ENCODE results near the gene PLCB2. TPM values are rescaled to one million over a fixed set of nuclear protein-coding genes. Genes with fewer than 3 reads are reported as not detected.

Gene PLCB2
- total RNA-seq, 1 donor from 2014 or later = 8.7 TPM

DNA sequence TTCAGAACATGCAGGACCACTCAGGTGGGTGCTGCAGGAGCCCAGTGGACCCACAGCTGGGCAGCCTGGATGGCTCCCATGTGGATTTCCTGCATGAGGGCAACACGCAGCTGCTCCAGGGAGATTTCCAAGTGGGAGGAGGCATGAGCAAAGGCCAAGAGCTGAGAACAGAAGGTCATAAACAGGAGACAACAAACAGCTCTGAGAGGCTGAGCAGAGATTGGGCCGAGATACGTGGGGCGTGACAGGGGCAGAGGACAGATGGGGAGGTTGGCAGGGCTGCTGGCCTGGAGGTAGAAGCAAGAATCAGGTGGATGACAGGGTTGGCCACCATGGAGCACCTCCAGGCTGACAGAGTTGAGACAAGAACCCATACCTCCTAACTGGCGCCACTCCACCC lies 46.0 kb upstream of the PLCB2 start:
- Mint-ChIP-seq H3K36me3 (ENCODE audit: low read depth) (no peaks in the 10 kb centered on the region), H3K4me3 (no peak overlapping the region), H3K9me3 (no peaks in the 10 kb centered on the region), H3K4me1 (peaks cover 34% of the 10 kb centered on the region), H3K27me3 (ENCODE audit: low read depth) (no peaks in the 10 kb centered on the region), H3K27ac (ENCODE audit: unreplicated experiment) (no peak overlapping the region)
- TF ChIP-seq, protein P1, sequence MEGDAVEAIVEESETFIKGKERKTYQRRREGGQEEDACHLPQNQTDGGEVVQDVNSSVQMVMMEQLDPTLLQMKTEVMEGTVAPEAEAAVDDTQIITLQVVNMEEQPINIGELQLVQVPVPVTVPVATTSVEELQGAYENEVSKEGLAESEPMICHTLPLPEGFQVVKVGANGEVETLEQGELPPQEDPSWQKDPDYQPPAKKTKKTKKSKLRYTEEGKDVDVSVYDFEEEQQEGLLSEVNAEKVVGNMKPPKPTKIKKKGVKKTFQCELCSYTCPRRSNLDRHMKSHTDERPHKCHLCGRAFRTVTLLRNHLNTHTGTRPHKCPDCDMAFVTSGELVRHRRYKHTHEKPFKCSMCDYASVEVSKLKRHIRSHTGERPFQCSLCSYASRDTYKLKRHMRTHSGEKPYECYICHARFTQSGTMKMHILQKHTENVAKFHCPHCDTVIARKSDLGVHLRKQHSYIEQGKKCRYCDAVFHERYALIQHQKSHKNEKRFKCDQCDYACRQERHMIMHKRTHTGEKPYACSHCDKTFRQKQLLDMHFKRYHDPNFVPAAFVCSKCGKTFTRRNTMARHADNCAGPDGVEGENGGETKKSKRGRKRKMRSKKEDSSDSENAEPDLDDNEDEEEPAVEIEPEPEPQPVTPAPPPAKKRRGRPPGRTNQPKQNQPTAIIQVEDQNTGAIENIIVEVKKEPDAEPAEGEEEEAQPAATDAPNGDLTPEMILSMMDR (conservative IDR thresholded peaks at IDR 0.05) = no peak
- no peak for DNase-seq (ENCODE audit: low read depth, low spot score)

DNA sequence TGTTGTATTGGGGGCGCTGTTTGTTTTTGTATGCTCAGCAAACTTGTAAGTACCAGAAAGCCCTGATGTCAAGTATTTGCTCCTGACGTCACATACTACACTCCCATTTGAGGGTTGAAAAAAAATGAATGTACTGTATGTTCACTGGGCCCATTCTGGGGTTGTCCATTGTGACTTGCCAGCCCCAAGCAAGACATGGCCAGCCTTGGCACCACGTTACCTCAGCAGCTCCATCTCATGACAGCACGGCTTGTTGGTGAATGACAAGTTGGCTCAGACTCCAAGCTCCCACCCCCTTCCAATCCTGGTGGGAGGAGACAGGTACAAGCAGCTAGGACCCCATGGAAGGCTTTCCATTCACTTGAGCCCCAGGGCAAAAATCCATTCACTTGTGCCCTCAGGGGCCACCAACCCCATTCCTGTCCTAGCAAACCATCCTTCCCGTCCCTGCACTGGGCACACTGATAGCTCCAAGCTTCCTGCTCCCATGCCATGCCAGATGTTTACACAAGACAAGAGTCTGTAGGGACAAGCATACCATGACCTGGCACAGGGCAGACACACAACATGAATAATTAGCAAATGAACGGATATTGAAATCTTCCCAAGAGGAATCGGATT lies 44.7 kb upstream of the PLCB2 start:
- Mint-ChIP-seq H3K27ac (ENCODE audit: unreplicated experiment) (no peak overlapping the region), H3K27me3 (ENCODE audit: low read depth) (no peaks in the 10 kb centered on the region), H3K4me1 (peaks cover 33% of the 10 kb centered on the region), H3K9me3 (no peaks in the 10 kb centered on the region), H3K4me3 (no peak overlapping the region), H3K36me3 (ENCODE audit: low read depth) (no peaks in the 10 kb centered on the region)
- no peak for DNase-seq (ENCODE audit: low read depth, low spot score)
- TF ChIP-seq, protein P1 (conservative IDR thresholded peaks at IDR 0.05) = no peak

DNA sequence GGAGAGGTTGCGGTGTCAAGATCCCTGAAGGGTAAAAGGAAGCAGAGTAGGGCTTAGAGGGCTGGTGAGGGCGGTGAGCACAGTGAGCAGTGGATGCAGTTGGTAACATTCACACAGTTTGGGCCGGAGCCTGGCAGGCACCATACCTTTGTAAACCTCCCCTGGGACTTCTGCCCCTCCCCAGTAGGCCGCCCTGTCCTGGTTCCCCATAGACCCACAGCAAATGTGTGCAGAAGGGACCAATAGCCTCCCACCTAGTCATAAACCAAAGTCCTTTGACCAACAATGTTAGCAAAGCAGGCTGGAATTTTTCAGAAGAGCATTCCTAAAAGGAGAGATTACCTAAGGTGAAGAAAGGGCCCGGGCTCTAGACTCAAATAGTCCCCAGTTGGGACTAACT lies 41.4 kb upstream of the PLCB2 start:
- Mint-ChIP-seq H3K4me1 (peaks cover 17% of the 10 kb centered on the region), H3K36me3 (ENCODE audit: low read depth) (no peaks in the 10 kb centered on the region), H3K9me3 (no peaks in the 10 kb centered on the region), H3K4me3 (no peak overlapping the region), H3K27ac (ENCODE audit: unreplicated experiment) (no peak overlapping the region), H3K27me3 (ENCODE audit: low read depth) (no peaks in the 10 kb centered on the region)
- DNase-seq (ENCODE audit: low read depth, low spot score) = no peak
- TF ChIP-seq, protein P1 (conservative IDR thresholded peaks at IDR 0.05) = no peak

DNA sequence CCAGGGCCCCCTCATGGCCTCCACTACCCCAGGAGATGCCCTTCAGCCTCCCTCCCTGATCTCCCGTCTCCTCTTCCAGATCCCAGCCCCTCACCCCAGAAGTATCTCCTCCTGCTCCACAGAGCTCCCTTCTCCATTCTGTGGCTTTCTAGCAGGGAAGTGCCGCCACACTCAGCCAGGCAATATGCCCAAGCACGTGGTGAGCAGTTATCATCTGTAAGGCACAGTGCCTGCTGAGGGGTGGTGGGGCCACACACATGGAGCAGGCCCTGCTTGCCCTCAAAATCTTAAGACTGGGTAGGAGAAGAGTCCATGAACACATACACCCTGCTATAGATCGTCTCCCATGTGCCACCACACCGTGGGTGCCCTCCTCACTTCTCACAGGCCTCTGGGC lies 40.7 kb upstream of the PLCB2 start:
- TF ChIP-seq, protein P1 (conservative IDR thresholded peaks at IDR 0.05) = no peak
- no peak overlapping the region for H3K4me3 Mint-ChIP-seq

DNA sequence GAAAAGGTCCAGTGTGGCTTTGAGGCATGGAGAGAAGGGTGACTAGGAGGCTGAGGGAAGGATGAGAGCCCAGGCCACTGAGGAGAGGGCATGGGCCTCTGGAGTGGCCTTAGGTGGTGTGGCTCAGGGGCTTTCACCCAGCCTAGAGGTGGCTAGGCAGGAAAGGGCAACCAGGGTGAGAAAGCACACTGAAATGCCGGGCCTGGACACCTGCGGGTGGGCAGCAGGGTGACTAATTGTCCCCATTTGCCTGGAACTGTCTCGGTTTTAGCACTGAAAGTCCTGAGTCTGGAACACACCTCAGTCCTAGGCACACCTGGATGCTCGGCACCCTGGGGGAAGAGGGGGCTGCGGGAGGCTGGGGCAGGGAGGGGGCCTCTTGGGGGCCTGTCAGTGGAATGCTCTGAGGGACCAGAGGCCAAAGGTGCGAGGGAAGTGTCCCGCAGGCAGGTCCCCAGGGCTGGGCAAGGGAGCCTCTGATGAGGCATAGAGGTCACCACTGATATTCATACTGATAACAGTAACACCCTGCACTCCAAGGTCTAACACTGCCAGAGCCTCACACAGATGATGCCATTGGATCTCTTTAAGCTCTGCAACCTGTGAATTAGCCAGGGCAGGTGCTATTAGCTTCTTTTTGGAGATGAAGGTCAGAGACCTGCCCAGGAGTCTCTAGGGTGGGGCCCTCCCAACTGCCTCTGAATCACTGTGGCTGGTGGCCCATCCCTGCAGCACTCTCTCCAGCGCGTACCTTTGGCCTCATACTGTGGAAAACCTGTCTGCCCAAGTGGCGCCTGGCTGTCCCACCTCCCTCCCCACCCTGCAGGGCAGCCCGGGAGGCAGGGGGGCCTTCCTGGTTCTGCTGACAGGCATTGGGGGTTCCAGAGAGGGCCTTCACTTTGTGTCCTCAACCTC lies 40.1 kb upstream of the PLCB2 start:
- Mint-ChIP-seq H3K4me3 (no peak overlapping the region), H3K36me3 (ENCODE audit: low read depth) (no peaks in the 10 kb centered on the region), H3K27ac (ENCODE audit: unreplicated experiment) (no peak overlapping the region), H3K4me1 (peaks cover 9% of the 10 kb centered on the region), H3K27me3 (ENCODE audit: low read depth) (no peaks in the 10 kb centered on the region), H3K9me3 (no peaks in the 10 kb centered on the region)
- no peak for DNase-seq (ENCODE audit: low read depth, low spot score)
- TF ChIP-seq, protein P1 (conservative IDR thresholded peaks at IDR 0.05) = no peak

More for the DNA sequence above, 40.7 kb upstream of the PLCB2 start:
- Mint-ChIP-seq H3K9me3 (no peaks in the 10 kb centered on the region), H3K36me3 (ENCODE audit: low read depth) (no peaks in the 10 kb centered on the region), H3K27me3 (ENCODE audit: low read depth) (no peaks in the 10 kb centered on the region), H3K4me1 (peaks cover 10% of the 10 kb centered on the region), H3K27ac (ENCODE audit: unreplicated experiment) (peak overlapping the region; percentile 67)
- DNase-seq (ENCODE audit: low read depth, low spot score) = no peak
